GM12891 (cell line): ENCODE data around the gene GPR39. TPM values are rescaled to one million over a fixed set of nuclear protein-coding genes. Genes with fewer than 3 reads are reported as not detected.
A peak's percentile ranks its signal among the peaks of the same experiment; 100 is the strongest.

Source experiments
- DNase-seq: peaks from one replicate; pipeline ENCODE4 v3.0.0; 2011; ENCODE audit warnings: low spot score; ENCODE audit not compliant: insufficient read length
- FAIRE-seq: peaks from 2 replicates; lab custom pipeline; 2011; peaks lifted over from hg19 to GRCh38; lab: Jason Lieb, UNC
- PAX5 ChIP-seq: IDR thresholded peaks from 2 replicates; pipeline ENCODE4 v1.6.1; 2011; ENCODE audit warnings: low read length, moderate library complexity, mild to moderate bottlenecking; ENCODE audit not compliant: insufficient read depth, severe bottlenecking
- POLR2A ChIP-seq: IDR thresholded peaks from 2 replicates; pipeline ENCODE4 v1.6.1; 2011; ENCODE audit warnings: low read depth, low read length, control low read depth
- POLR2AphosphoS5 ChIP-seq: IDR thresholded peaks from 2 replicates; pipeline ENCODE4 v1.6.1; 2011; ENCODE audit warnings: low read depth, low read length, control low read depth
- POU2F2 ChIP-seq: IDR thresholded peaks from 2 replicates; pipeline ENCODE4 v1.6.1; 2011; ENCODE audit warnings: low read depth, mild to moderate bottlenecking, control low read depth, low read length, moderate library complexity
- SPI1 ChIP-seq: IDR thresholded peaks from 2 replicates; pipeline ENCODE4 v1.6.1; 2011; ENCODE audit warnings: low read depth, low read length, control low read depth
- TAF1 ChIP-seq: IDR thresholded peaks from 2 replicates; pipeline ENCODE4 v1.6.1; 2011; ENCODE audit warnings: low read depth, low read length, control low read depth
- polyA plus RNA-seq: library from polyadenylated mRNA; unstranded; fragments of >200 nt; gene quantifications from one replicate; pipeline ENCODE4 v1.2.1, GENCODE V29; 2012; ENCODE audit warnings: low read depth, missing spikeins, inconsistent platforms; ENCODE audit not compliant: missing spikeins

Gene GPR39
- not detected for polyA plus RNA-seq

DNA sequence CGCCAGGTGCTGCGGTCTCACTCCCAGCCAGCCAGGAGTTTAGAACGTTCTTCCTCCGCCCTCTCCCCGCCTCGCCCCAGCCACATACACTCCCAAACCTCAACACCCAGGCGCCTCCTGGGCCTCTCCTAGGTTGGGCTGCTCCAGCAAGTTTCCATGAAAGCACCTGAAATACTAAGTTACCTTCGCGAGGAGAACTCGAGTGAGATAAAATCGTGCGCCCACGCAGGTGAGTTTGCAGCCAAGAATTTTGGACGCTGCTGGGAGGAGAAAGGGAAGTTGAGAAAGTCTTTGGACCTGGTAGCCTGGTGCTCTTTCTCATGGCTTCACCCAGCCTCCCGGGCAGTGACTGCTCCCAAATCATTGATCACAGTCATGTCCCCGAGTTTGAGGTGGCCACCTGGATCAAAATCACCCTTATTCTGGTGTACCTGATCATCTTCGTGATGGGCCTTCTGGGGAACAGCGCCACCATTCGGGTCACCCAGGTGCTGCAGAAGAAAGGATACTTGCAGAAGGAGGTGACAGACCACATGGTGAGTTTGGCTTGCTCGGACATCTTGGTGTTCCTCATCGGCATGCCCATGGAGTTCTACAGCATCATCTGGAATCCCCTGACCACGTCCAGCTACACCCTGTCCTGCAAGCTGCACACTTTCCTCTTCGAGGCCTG, at the start of gene GPR39:
Gene GPR39 (plus strand): TSS at position 83 of the 673 bp plus-strand sequence.
- DNase-seq (no peak), FAIRE-seq (no peak)
- no peak for TF ChIP-seq PAX5
- no peak for TF ChIP-seq POLR2AphosphoS5
- no peak for TF ChIP-seq SPI1
- no peak for TF ChIP-seq POLR2A
- no peak for TF ChIP-seq POU2F2
- no peak for TF ChIP-seq TAF1

DNA sequence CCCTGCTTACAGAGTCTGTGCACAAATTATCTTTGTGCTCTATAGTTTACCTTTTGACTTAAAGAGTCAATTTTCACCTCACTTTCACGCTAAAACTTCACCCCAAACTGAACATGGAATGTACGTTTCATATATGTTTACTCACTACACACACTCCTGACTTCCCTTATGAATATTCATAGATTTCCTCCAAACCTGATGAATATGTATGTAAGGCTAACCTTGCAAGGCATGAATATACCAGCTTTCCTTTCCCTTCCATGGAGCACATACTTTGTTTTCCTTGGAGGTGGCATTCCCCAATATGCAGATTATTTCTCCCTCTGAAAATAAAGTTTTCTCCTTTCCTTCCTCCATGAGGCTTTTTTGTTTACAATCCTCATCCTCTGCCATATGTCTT, 48.4 kb upstream of the GPR39 start:
- DNase-seq (no peak), FAIRE-seq (no peak)
- no peak for TF ChIP-seq POLR2AphosphoS5
- TF ChIP-seq POU2F2 = no peak
- no peak for TF ChIP-seq TAF1
- no peak for TF ChIP-seq PAX5
- no peak for TF ChIP-seq SPI1
- no peak for TF ChIP-seq POLR2A

DNA sequence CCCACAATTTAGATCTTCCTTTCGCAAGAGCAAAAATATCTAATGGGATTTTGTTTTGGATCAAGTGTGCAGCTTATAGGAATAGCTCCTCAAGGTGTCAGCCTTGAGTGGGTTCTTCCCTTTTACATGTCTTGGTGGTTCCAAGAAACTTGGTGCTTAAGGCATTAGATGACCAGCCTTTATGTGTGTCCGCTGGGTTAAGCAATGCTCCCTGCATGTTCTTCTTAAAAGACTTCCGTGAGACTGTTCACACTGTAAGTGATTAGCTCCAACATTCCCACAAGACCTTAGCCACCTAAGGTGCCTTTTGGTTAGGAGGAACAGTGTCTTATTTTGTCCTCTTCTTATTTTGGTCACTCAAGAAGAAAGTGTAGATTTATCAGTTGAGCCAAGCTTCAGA, 44.3 kb upstream of the GPR39 start:
- no peak for DNase-seq
- FAIRE-seq = no peak
- TF ChIP-seq POLR2A = no peak
- TF ChIP-seq POU2F2 = no peak
- TF ChIP-seq PAX5 = no peak
- no peak for TF ChIP-seq SPI1
- TF ChIP-seq TAF1 = no peak
- TF ChIP-seq POLR2AphosphoS5 = no peak

DNA sequence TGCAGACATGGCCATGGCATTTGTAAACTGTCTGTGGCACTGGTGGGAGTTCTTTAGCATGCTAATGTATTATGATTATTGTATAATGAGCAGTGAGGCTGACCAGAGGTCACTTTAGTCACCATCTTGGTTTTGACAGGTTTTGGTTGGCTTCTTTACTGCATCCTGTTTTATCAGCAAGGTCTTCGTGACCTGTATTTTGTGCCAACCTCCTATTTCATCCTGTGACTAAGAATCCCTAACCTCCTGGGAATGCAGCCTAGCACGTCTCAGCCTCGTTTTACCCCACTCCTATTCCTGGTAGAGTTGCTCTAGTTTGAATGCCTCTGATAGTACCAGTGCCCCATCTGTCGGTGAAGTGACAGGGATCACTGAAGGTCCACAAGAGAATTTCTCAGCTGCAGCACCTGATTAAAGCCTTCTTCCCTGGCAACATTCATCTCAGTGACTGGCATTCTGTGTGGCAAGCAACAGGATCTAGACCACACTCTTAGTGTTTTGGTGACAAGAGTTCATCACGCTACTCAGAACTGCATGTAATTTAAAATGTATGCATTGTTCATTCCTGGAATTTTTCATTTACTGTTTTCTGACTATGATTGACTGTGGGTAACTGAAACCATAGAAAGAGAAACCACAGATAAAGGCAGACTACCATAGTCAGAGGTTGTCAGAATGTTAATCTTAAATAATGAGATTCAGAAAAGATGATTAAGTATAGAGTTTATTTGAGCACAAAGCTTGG, 43.0 kb upstream of the GPR39 start:
- TF ChIP-seq PAX5 (no peak), SPI1 (no peak), POLR2AphosphoS5 (no peak), POU2F2 (no peak), TAF1 (no peak), POLR2A (no peak)
- no peak for FAIRE-seq
- DNase-seq = no peak

DNA sequence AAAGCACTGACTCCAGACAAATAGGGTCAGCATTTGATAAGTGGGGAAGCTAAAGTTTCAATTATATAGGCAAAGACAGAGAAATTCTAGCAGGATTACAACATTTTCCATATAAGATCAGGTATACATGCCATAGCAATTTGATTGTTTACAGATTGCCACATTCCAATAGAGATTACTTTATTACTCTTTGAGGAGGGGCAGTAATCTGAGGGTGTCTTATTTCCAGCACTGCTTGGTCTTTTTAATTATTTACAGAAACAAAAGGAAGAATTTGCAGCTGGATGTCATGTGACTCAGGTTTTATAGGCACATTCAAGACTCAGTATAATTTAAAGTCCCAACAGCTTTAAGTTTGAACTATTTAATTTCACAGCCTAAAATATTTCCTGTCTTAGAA, 42.5 kb upstream of the GPR39 start:
- TF ChIP-seq POU2F2 (no peak), POLR2A (no peak), POLR2AphosphoS5 (no peak), SPI1 (no peak), TAF1 (no peak), PAX5 (no peak)
- FAIRE-seq (no peak), DNase-seq (no peak)

DNA sequence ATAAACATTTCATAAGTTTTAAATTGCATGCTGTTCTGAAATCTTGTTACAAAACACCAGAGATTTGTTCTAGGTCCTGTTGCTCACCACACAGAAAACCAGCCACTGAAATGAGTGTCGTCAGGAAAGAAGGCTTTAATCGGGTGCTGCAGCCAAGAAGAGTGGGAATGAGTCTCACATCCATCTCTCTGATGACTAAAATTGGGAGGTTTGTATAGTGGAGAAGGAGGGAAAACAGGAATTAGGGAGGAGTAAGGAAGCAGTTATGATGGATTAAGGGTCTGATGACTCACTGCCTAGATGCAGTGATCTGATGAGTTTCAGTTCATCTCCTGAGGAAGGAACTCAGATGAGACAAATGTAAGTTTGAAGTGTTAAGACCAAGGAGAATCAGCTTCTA, 42.1 kb upstream of the GPR39 start:
- TF ChIP-seq TAF1 (no peak), POLR2AphosphoS5 (no peak), POU2F2 (no peak), POLR2A (no peak), PAX5 (no peak), SPI1 (no peak)
- no peak for FAIRE-seq
- DNase-seq = no peak

DNA sequence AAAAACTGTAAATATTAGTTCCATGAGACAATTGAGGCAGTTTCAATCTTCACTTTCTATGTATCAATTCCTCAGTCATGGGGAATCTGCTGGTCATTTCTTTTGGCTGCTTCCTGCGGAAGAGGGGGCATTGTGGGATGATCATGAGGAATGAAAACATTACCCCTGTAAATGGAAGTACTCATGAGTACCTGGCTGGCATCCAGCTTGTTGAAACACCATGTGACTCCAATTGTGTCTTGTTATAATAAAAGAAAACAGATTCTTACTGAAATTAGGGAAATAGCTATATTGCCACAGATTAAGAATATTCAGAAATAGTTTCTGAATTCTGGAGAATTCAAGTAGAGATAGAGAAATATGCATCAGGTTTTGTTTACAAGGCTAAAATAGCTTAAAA, 41.6 kb upstream of the GPR39 start:
- TF ChIP-seq TAF1 = no peak
- DNase-seq (no peak), FAIRE-seq (no peak)

DNA sequence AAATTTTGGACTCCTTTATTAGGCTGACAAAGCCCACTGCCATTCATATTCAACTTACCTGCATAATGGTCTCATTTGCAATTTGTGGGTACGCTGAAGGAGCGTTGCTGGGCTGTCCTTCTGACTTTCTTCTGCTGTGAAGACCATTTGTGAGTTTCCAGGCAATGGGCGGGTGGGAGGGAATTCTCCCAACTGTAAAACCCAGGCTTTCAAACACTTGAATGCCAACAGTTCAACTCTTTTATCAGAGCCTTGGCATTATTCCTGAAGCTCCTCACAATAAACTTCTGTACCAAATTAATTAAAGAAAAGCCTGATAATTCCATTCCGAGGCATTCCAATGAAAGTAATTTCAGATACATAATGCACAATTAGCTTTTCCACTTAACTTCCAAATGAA, 35.2 kb upstream of the GPR39 start:
- no peak for FAIRE-seq
- TF ChIP-seq SPI1 (no peak), POU2F2 (no peak), POLR2A (no peak), PAX5 (no peak), POLR2AphosphoS5 (no peak), TAF1 (no peak)
- no peak for DNase-seq

DNA sequence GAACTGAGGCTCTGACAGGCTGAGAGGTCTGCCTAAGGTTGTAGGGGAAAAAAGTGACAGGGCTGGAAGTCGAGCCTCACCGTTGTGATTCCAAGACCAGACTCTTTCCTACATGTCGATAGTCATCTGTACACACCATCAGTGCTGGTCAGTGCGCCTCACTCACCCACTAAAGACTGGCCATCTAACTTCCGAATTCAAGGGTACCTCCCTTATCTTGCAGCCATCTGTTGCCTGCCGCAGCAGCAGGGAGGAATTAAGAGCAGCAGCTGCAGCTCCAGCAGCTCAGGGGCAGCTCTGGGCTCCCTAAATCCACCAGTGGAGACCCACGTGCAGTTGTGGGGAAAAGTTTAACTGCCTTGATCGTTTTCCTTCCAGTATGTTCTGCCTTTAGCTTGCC, 32.6 kb upstream of the GPR39 start:
- FAIRE-seq (no peak), DNase-seq (no peak)
- TF ChIP-seq POLR2AphosphoS5 = no peak
- no peak for TF ChIP-seq PAX5
- TF ChIP-seq SPI1 = no peak
- no peak for TF ChIP-seq TAF1
- no peak for TF ChIP-seq POLR2A
- no peak for TF ChIP-seq POU2F2

DNA sequence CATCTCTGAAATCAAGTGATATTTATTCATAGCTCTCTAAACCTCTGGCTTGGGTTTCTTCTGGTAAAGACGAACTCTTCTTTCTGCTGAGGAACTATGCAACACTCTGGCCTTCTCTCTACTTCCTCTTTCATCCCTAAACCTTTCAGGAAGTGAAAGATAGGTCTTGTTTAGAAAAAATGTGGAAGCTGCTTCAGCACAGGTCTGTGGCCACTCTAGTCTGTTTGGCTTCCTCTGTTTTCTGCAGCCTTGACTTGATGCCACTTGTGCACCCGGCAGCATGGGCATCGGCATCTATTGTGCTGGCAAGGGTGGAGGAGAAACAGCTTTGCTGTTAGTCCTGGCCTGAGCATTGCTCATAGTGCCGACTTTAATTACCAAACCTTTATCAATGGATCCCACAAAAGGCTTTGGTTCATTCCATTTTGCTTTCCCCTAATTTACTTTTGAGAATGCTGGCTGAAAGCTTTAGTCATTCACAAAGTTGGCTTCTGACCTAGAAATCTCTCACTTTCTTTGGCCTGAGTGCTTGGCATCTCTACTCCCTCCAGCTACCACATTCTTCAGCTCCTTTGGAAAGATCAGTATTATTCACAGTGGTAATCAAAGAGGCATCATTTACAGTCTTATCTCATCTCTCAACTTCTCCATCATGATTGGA, 32.0 kb upstream of the GPR39 start:
- TF ChIP-seq POLR2A = no peak
- peak; percentile 10; the same call in 1 of the 2 replicates for TF ChIP-seq SPI1
- no peak for DNase-seq
- no peak for FAIRE-seq
